ENCODE measurements around the gene MAP1B.
A peak's percentile ranks its signal among the peaks of the same experiment; 100 is the strongest.

Gene MAP1B

DNA sequence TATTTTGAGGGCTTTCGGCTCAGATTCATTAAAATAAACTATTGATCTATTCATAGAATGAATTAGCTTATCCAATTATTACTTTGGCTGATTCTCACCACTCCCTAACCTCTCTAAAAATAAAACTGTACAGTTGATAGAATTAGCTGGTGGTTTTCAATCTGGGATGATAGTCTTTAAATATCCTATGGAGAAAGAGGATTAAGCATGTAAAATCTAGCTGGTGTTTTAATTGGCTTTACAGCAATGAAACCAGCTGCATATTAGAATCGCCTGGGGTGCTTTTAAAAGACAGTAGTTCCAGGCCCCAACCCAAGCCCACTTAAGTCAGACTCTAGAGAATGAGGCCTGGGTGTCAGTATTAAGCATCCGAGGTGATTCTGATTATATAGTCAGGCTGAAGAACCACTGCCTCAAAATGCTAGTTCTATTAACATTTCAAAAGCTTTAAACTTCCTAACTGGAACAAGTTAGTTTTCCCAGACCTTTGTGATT, 95.1 kb downstream of the MAP1B start:
- in situ Hi-C loops (cut with HindIII; ENCODE audit: low sequenced_read_pairs), result no loop called here
- DNase-seq (ENCODE audit: low read depth), result no peak
- no peak overlapping the region for H3K4me3 ChIP-seq (ENCODE audit: low read depth, low read length)
- no peak for TF ChIP-seq CTCF (IDR thresholded peaks at IDR 0.05; ENCODE audit: low read depth, low read length, missing control alignments)

DNA sequence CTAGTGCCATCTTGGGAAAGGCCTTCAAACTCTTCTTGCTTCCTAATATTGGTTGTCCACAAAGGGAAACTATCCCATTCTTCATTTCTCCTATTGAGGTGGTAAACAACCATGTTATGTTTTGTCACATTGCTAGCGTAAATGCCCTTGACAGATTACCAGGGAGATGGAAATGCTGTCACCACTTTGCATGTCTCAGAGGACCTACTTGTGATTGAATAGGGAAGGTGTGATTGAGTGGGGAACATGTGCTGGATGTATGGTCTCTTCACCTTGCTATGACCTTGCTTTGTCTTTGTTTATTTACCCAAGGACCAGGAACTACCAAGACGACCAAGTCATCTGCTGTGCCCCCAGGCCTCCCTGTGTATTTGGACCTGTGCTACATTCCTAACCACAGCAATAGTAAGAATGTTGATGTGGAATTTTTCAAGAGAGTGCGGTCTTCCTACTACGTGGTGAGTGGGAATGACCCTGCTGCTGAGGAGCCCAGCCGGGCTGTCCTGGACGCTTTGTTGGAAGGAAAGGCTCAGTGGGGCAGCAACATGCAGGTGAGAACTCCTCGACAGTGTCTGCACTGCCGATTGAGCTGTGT, 96.1 kb downstream of the MAP1B start:
- TF ChIP-seq CTCF (IDR thresholded peaks at IDR 0.05; ENCODE audit: low read depth, low read length, missing control alignments), result no peak
- no peak overlapping the region for H3K4me3 ChIP-seq (ENCODE audit: low read depth, low read length)
- DNase-seq (ENCODE audit: low read depth), result peak; percentile 73
- in situ Hi-C loops (cut with HindIII; ENCODE audit: low sequenced_read_pairs), result no loop called here

GRCh38 chr5:72204946-72205345, 97.7 kb downstream of the MAP1B start:
- no peak for DNase-seq (ENCODE audit: low read depth)
- no peak overlapping the region for H3K4me3 ChIP-seq (ENCODE audit: low read depth, low read length)
- TF ChIP-seq CTCF (IDR thresholded peaks at IDR 0.05; ENCODE audit: low read depth, low read length, missing control alignments), result no peak
- in situ Hi-C loops (cut with HindIII; ENCODE audit: low sequenced_read_pairs), result no loop called here

- H3K4me3 ChIP-seq (ENCODE audit: low read depth, low read length), result no peak overlapping the region
- no peak for DNase-seq (ENCODE audit: low read depth)
- in situ Hi-C loops (cut with HindIII; ENCODE audit: low sequenced_read_pairs), result no loop called here
- TF ChIP-seq CTCF (IDR thresholded peaks at IDR 0.05; ENCODE audit: low read depth, low read length, missing control alignments), result no peak
These were observed 98.2 kb downstream of the MAP1B start for GRCh38 chr5:72205431-72206009.

- in situ Hi-C loops (cut with HindIII; ENCODE audit: low sequenced_read_pairs), result no loop called here
- no peak overlapping the region for H3K4me3 ChIP-seq (ENCODE audit: low read depth, low read length)
- TF ChIP-seq CTCF (IDR thresholded peaks at IDR 0.05; ENCODE audit: low read depth, low read length, missing control alignments), result no peak
- no peak for DNase-seq (ENCODE audit: low read depth)
These were observed 98.9 kb downstream of the MAP1B start for GRCh38 chr5:72206160-72206559.

GRCh38 chr5:72206994-72207393, 99.7 kb downstream of the MAP1B start:
- H3K4me3 ChIP-seq (ENCODE audit: low read depth, low read length), result no peak overlapping the region
- TF ChIP-seq CTCF (IDR thresholded peaks at IDR 0.05; ENCODE audit: low read depth, low read length, missing control alignments), result no peak
- no peak for DNase-seq (ENCODE audit: low read depth)
- in situ Hi-C loops (cut with HindIII; ENCODE audit: low sequenced_read_pairs), result no loop called here

Measured in astrocyte of the cerebellum (primary cell).